Panc1 (cell line): ENCODE measurements around the gene FAM13C.

ENCODE experiments used
- POLR2AphosphoS5 ChIP-seq: IDR thresholded peaks from 2 replicates; pipeline ENCODE4 v1.6.1; 2012; ENCODE audit warnings: mild to moderate bottlenecking, low read depth, low read length, moderate library complexity
- SIN3A ChIP-seq: IDR thresholded peaks from 2 replicates; pipeline ENCODE4 v1.6.1; 2012; ENCODE audit warnings: low read depth, mild to moderate bottlenecking, low read length, moderate library complexity, borderline replicate concordance; ENCODE audit not compliant: insufficient read depth
- TCF7L2 ChIP-seq: IDR thresholded peaks from 2 replicates; pipeline ENCODE4 v1.6.1; 2011; ENCODE audit warnings: mild to moderate bottlenecking, low read depth, low read length, inconsistent platforms
- TF ChIP-seq, protein P1 (sequence below): fragments of 450-650 bp; IDR thresholded peaks from 2 replicates; pipeline ENCODE4 v1.5.1; 2017; ENCODE audit warnings: mild to moderate bottlenecking
- TF ChIP-seq, protein P2 (sequence below), 2 experiments: IDR thresholded peaks; 2 replicates each; pipeline ENCODE4 v1.6.1; 2011 to 2012; ENCODE audit warnings: low read depth in 2 of 2, control low read depth in 1 of 2, low read length in 1 of 2, mild to moderate bottlenecking in 1 of 2, moderate library complexity in 1 of 2; ENCODE audit not compliant: insufficient read depth in 1 of 2

DNA sequence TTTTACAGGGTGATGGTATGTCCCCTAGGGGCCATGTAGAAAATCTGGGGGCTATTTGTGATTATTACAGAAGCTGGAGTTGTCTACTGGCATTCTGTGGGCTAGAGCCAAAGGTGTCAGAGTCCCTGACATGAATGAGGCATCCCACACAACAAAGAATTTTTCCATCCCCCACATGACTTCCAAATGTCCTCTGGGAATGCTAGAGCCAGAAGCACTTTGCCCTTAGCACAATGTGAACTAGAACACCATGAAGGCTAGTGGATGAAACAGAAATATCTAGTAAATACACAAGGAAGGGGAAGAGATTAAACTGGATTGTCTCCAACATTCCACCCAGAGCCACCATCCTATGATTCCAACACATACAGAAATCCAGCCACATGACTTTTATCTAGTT, 46.9 kb downstream of the FAM13C start:
- TF ChIP-seq, protein P1, sequence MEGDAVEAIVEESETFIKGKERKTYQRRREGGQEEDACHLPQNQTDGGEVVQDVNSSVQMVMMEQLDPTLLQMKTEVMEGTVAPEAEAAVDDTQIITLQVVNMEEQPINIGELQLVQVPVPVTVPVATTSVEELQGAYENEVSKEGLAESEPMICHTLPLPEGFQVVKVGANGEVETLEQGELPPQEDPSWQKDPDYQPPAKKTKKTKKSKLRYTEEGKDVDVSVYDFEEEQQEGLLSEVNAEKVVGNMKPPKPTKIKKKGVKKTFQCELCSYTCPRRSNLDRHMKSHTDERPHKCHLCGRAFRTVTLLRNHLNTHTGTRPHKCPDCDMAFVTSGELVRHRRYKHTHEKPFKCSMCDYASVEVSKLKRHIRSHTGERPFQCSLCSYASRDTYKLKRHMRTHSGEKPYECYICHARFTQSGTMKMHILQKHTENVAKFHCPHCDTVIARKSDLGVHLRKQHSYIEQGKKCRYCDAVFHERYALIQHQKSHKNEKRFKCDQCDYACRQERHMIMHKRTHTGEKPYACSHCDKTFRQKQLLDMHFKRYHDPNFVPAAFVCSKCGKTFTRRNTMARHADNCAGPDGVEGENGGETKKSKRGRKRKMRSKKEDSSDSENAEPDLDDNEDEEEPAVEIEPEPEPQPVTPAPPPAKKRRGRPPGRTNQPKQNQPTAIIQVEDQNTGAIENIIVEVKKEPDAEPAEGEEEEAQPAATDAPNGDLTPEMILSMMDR = no peak
- no peak for TF ChIP-seq POLR2AphosphoS5
- TF ChIP-seq SIN3A = no peak
- TF ChIP-seq, protein P2, sequence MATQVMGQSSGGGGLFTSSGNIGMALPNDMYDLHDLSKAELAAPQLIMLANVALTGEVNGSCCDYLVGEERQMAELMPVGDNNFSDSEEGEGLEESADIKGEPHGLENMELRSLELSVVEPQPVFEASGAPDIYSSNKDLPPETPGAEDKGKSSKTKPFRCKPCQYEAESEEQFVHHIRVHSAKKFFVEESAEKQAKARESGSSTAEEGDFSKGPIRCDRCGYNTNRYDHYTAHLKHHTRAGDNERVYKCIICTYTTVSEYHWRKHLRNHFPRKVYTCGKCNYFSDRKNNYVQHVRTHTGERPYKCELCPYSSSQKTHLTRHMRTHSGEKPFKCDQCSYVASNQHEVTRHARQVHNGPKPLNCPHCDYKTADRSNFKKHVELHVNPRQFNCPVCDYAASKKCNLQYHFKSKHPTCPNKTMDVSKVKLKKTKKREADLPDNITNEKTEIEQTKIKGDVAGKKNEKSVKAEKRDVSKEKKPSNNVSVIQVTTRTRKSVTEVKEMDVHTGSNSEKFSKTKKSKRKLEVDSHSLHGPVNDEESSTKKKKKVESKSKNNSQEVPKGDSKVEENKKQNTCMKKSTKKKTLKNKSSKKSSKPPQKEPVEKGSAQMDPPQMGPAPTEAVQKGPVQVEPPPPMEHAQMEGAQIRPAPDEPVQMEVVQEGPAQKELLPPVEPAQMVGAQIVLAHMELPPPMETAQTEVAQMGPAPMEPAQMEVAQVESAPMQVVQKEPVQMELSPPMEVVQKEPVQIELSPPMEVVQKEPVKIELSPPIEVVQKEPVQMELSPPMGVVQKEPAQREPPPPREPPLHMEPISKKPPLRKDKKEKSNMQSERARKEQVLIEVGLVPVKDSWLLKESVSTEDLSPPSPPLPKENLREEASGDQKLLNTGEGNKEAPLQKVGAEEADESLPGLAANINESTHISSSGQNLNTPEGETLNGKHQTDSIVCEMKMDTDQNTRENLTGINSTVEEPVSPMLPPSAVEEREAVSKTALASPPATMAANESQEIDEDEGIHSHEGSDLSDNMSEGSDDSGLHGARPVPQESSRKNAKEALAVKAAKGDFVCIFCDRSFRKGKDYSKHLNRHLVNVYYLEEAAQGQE (IDR thresholded peaks at IDR 0.05; ENCODE audit: insufficient read depth in 1 of 2, low read depth in 2 of 2, low read length in 1 of 2) = no peak
- no peak for TF ChIP-seq TCF7L2
